Activated gamma-delta T cell treated with anti-CD3 and anti-CD28 coated beads, Interleukin-2, amount 50 U/mL, for 16 hours (primary cell): ENCODE results near the gene DPH7.
"Not testable (repeated sequence)": the region's sequence is repeated elsewhere in the genome, so short reads cannot be mapped to it uniquely, and the experiment has no call there.

Experiments used
- DNase-seq: peaks from one replicate; pipeline ENCODE4 v3.0.0-alpha.2; 2020; ENCODE audit warnings: low read depth

Gene DPH7

GRCh38 chr9:137580209-137580953 is 1.7 kb upstream of the DPH7 start:
- no peak for DNase-seq

DNA sequence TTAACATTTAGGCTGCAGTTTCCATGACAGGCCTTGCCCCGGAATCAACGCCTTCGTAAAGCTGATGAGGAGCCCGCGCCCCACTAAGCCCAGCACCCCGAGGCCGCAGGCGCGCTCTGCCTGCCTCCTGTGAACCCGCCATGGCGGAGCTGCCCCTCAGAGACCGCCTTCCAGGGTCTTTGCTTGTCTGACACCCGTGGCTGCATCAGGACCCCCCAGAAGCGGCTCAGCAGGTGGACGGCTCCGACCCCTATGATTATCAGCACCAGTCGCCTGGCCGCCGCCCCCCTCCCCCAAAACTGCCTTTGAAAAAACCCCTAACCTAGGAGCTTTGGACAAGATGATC is 507 bp upstream of the DPH7 start:
- no peak for DNase-seq

DNA sequence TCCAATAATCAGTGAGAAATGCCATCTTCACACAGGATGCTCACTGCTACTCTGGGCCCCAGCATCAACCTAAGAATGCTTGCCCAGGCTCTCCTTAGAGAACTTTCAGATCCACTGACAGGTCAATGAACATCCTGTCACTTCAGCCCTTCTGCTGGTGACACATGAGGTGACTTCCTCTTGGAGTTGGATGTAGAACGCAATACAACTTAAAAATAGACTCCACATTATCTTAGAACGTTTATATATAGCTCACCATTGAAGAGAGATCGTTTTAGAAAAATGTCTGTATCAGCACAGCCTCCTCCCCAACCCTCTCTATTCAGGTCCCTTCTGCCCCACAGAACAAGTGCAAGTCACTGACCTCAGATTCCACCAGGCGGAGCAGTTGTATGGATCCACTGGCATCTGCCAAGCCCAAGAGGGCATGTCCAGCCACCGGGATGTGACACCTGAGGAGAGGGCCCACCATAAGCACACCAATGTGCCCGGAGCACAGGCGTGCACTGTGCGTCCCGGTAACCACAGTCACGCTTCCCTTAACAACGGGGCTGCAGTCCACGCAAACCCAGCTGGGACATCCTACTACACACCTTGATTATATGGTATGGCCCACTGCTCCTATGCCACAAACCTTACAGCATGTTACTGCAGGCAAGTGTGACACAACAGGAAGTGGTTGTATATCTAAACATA is 2.9 kb downstream of the DPH7 start:
- no peak for DNase-seq

- DNase-seq: no peak
These were observed 3.4 kb downstream of the DPH7 start for GRCh38 chr9:137575364-137575715.

GRCh38 chr9:137574192-137574591 is 4.5 kb downstream of the DPH7 start:
- no peak for DNase-seq

GRCh38 chr9:137570566-137570965 is 8.2 kb downstream of the DPH7 start:
- no peak for DNase-seq

DNA sequence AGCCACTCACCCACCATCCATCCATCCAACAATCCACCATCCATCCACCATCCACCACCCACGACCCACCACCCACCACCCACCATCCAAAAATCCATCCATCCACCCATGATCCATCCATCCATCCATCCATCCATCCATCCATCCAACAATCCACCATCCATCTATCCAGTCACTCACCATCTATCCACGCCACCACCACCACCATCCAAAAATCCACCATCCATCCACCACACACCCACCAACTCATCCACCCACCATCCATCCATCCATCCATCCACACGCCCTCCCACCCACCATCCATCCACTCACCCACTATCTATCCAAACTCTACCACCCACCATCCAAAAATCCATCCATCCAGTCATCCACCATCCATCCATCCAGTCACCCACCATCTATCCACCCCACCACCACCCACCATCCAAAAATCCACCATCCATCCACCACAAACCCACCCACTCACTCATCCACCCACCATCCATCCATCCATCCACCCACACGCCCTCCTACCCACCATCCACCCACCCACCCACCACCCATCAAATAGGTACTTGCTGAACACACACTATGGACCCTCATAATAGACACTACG is 9.0 kb downstream of the DPH7 start:
- DNase-seq: no peak

DNA sequence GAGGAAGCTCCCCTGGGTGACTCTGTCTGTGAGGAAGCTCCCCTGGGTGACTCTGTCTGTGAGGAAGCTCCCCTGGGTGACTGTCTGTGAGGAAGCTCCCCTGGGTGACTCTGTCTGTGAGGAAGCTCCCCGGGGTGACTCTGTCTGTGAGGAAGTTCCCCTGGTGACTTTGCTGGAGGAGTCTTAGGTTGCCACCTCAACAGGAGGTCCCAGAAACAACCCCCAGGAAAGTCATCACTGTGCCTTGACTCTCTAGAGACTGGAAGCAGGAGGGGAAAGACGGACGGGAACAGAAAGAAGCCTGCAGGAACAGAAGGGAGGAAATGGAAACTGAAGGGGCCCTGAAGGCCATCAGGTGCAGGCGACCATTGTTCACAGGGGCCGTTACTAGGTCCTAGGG is 10.3 kb downstream of the DPH7 start:
- not testable (repeated sequence) for DNase-seq

DNA sequence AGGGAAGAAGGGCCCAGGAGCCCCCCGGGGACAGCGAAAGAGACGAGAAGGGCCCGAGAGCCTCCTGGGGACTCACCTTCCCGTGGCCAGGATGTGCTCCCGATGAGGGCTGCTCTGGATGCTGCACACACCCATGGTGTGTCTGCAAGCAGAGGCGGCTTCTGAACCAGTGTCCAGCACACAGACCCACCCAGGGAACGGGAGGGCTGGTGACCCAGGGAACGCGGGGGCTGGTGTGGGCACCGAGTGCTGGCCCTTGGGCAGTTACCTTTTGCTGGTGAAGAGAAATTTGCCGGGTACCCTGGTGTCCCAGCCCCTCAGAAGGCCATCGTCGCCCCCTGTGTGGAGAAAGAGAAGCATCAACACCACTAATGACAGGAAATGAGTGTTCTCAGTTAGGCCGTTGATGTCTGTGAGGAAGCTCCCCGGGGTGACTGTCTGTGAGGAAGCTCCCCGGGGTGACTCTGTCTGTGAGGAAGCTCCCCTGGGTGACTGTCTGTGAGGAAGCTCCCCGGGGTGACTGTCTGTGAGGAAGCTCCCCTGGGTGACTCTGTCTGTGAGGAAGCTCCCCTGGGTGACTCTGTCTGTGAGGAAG is 13.8 kb downstream of the DPH7 start:
- DNase-seq: no peak

GRCh38 chr9:137564134-137564533 is 14.6 kb downstream of the DPH7 start:
- no peak for DNase-seq

DNA sequence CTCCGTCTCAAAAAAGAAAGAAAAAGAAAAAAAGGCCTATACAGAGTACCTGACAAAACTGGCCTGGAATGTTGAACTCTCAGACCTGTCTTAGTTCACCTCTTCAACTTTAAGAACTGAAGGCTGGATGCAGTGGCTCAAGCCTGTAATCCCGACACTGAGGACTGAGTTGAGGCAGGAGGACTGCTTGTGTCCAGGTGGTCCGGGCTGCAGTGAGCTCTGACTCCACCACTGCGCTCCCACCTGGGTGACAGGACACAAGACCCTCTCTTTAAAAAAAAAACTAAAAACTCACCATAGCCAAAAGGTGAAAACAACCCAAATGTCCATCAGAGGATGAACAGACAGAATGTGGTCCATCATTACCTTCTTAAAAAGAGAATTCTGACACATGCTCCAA is 20.6 kb downstream of the DPH7 start:
- DNase-seq: no peak

GRCh38 chr9:137556069-137556838 is 22.5 kb downstream of the DPH7 start:
- DNase-seq: no peak

- DNase-seq: no peak
These were observed 23.5 kb downstream of the DPH7 start for GRCh38 chr9:137555179-137555578.

- DNase-seq: no peak
These were observed 24.4 kb downstream of the DPH7 start for GRCh38 chr9:137554349-137554748.

DNA sequence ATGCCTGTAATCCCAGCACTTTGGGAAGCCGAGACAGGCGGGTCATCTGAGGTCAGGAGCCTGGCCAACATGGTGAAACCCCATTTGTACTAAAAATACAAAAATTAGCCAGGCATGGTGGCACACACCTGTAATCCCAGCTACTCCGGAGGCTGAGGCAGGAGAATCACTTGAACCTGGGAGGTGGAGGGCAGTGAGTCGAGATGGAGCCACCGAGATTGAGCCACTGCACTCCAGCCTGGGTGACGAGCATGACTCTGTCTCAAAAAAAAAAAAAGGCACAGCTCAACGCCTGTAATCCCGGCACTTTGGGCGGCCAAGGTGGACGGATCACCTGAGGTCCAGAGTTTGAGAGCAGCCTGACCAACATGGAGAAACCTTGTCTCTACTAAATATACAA is 25.1 kb downstream of the DPH7 start:
- not testable (repeated sequence) for DNase-seq

- DNase-seq: no peak
These were observed 26.5 kb downstream of the DPH7 start for GRCh38 chr9:137552022-137552768.

GRCh38 chr9:137551264-137552021 is 27.3 kb downstream of the DPH7 start, which contains the start of gene MRPL41:
MRPL41 (plus strand) TSS chr9:137551879; CDS start chr9:137552082, 203 bp downstream.
- peak; percentile 72 for DNase-seq

GRCh38 chr9:137550958-137551263 is 27.8 kb downstream of the DPH7 start:
- DNase-seq: not testable (repeated sequence)

DNA sequence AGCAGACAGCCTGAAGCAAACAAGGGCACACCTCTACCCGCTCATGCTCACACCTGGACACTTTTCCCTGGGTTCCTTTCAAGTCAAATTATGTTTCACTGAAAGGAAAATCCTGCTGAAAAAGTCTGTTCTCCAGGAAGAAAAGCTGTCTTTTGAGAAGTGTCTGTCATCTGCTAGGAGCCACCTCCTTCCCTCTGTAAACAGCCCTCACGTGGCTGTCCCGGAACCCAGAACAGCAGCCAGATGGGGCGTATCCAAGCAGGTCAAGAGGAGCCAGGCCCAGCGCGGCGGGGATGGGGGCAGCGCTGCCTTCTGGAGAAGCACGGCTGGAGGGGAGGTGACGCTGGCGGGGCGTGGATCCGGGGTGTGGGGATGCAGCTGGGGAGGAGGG is 28.5 kb downstream of the DPH7 start, which contains the start of gene PNPLA7:
Gene PNPLA7, minus strand, starts transcription at position 172 of the 391 bp plus-strand sequence. CDS start 205 bp downstream, outside the sequence.
- DNase-seq: no peak

DNA sequence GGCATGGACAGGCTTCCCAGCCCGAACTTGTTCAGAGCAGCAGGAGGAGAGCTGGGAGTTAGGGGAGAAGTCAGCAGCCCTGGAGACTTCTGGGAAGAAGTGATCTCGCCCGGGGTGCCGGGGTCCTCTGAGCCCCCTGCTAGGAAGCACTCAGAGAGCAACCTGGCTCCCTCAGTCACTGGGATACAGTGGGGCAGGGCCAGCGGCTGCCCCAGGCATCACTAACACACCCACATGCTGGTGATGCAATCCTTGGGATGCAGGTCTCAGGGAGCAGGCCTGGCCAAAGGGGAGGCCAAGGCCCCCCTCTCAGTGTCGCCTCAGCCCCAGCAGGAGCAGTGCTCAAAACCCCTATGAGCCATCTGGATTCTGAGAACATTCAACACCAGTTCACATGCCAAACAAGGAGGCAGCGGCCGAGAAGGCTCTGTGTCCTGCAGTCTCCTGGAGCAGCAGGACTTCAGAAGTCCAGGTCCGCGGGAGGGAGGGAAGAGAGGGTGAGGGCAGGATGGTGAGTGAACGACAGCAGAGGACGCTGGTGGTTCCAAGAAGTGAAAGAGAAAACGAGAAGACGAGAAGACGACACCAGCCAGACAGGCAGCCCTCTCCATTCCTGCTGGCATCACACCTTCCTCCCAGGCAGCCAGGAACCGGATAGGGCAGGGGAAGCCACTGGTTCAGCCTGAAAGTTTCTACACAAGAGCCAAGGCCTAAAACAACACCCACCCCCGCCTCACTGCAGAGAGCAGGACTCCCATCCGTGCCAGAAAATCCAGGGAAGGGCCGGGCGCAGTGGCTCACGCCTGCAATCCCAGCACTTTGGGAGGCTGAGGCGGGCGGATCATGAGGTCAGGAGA is 30.8 kb downstream of the DPH7 start:
- no peak for DNase-seq
